GM21576 (cell line): ENCODE results near the gene WNT11.

Source experiments
- ATAC-seq: cut with Tn5 transposase; IDR thresholded peaks from one replicate; pipeline ENCODE4 v1.9.1; 2021; ENCODE audit warnings: mild to moderate bottlenecking, moderate library complexity; ENCODE audit not compliant: unreplicated experiment

WNT11 gene

GRCh38 chr11:76238551-76238950 is 32.2 kb upstream of the WNT11 start:
- ATAC-seq: no peak

DNA sequence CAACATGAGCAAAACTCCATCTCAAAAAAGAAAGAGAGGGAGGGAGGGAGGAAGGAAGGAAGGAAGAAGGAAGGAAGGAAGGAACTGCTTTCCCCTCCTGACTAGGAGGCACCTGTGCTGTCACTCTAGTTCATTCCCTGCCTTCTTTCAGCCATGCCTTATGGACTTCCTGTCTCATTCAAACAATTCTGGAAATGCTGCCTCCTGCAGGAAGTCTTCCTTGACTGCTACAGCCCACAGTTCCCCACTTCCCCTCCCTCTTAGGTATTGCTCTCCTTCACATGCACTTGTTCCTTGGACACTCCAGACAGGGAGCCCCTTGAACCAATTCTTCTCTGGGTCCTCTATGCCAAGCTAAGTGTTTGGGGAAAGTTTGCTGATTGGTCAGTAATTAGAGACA is 31.6 kb upstream of the WNT11 start:
- ATAC-seq: no peak

GRCh38 chr11:76237000-76237649 is 30.8 kb upstream of the WNT11 start:
- ATAC-seq: no peak

GRCh38 chr11:76236092-76236999 is 30.0 kb upstream of the WNT11 start:
- no peak for ATAC-seq

DNA sequence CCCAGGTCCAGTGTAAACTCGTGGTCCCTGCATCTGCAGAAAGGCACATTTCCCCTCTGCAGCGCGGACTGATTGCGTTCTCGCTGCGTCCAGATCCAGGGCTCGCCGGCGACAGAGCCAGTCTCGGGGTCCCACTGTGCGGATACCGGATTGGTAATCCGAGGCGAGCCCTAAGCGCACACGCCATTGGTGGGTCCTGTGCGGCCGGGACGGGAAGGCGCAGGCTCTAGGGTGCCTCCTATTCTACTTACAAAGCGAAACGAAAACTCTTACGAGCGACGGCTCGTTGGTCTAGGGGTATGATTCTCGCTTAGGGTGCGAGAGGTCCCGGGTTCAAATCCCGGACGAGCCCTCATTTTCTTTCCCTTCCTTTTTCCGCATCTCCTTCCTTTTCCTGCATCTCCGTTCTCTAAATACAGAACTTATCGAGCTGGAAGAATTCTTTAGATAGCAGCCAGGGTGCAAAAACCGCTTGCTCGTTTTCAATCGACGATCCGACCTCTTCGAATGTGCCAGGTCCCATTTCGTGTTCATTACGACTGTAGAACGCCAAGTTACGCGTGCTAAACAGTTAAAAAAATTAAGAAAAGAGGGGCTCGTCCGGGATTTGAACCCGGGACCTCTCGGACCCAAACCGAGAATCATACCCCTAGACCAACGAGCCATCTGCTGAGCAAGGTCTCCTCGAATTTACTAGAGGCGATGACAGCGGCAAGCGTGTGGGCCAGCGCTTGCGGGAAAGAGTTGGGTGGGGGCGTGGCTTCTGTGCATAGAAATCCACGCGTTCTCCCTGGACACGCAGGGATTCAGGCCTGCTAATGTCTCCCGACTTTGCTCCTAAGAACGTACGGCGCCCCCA is 29.2 kb upstream of the WNT11 start:
- peak; percentile 61 for ATAC-seq

GRCh38 chr11:76234416-76235232 is 28.3 kb upstream of the WNT11 start:
- peak; percentile 37 for ATAC-seq

GRCh38 chr11:76234021-76234415 is 27.7 kb upstream of the WNT11 start:
- ATAC-seq: no peak

DNA sequence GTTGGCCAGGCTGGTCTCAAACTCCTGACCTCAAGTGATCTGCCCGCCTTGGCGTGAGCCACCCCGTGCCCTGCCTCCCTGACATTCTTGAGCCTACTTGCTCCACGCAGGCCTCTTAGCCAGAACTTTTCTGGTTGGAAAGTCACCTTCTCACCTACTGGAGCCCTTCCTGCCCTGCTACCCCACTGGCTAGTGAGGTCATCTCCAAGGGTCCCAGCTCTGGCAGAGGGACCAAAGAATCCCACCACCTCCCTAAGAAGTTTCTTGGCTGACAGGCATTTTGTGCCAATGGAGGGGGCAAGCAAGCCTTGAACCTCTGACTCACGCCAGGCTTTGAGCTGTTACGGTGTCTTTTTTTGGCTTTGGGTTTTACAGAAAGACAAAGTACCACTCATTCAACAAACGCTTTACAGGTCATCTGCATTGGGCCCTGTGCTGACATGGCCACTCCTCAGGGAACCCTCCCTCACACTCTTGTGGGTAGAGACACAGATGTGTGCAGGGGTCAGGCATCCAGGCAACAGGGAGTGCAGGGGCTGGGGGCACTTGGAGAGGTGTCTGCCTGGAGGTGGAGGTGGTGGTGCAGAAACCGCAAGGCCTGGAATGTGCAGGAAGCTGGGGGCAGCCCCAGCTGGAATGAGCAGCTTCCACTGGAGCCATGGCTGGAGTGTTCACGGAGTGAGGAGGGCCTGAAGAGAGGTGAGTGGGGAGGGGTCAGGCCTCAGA is 27.1 kb upstream of the WNT11 start:
- ATAC-seq: no peak

GRCh38 chr11:76232026-76232665 is 25.8 kb upstream of the WNT11 start:
- no peak for ATAC-seq

GRCh38 chr11:76231121-76231738 is 24.9 kb upstream of the WNT11 start:
- no peak for ATAC-seq

DNA sequence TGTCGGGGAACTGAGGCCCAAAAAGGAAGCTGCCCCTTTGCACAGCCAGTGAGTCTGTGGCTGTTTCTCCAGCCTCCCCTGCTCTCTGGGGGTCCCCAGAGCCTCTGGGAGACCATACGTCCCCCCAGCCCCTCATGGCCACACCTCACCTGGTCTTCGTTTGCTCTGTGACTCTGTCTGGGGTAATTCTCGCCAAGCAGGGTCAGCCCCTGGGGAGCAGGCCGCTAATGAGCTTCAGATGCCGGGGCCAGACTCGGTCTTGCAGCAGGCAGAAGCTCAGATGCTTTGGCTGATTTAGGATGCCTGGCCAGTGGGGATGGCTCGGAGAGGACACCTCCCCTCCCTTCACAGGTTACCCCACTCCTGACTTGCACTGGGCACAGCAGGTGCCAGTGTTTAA is 24.1 kb upstream of the WNT11 start:
- ATAC-seq: no peak

DNA sequence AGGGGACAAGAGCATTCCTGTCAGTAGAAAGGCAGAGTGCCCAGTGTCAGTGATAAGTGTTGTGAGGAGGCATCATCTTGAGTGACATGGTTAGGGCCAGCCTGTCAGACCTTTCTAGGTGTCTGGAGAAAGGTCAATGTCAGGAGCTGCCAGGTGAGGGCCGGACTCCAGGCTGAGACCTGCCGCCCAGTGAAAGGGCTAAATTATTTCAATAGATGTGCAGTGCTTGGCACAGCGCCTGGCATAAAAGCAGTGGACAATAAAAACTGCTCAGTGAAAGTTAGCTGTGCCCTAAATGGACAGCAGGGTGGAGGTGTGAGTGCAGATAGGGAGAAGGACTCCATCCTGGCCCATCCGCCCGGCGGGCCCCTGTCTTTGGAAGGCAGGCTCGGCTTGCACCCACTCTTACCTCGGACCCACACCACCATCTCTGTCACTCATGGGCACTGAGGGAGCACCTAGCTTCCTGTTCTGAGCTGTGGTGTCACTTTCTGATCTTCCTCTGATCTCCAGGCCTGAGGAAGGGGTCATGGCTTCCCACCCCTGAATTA is 23.5 kb upstream of the WNT11 start:
- no peak for ATAC-seq

DNA sequence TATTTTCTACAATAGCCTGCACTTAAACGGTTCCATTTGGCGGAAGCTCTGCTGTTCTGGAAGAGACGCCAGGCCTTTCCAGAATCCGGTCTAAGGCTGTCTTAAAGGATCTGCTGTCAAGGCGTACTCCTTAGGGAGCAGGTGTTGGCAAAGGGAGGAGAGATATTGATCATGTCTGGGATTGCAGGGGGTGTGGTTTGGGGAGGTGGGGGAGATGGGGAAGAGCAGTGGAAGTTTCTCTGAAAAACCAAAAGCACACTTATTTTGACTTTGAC is 22.5 kb upstream of the WNT11 start:
- no peak for ATAC-seq

- ATAC-seq: no peak
Measured at GRCh38 chr11:76228071-76228874, 22.0 kb upstream of the WNT11 start.

DNA sequence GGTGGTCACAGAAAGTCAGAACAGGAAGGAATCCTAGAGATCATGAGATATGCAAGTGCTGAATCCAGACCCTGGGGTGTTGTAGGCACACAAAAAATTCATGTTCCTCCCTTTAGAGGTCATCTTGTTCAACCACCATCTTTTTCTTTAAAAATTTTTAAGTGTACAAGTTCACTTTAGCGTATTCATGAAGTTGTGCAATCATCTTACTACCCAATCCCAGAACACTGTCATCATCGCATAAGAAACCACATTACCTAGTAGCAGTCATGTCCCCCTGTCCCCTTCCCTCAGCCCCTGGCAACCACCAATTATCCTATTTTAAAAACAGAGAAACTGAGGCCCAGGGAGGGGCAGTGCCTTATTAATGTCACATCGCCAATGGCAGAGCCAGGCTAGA is 20.3 kb upstream of the WNT11 start:
- no peak for ATAC-seq

GRCh38 chr11:76225122-76225611 is 18.9 kb upstream of the WNT11 start:
- no peak for ATAC-seq

DNA sequence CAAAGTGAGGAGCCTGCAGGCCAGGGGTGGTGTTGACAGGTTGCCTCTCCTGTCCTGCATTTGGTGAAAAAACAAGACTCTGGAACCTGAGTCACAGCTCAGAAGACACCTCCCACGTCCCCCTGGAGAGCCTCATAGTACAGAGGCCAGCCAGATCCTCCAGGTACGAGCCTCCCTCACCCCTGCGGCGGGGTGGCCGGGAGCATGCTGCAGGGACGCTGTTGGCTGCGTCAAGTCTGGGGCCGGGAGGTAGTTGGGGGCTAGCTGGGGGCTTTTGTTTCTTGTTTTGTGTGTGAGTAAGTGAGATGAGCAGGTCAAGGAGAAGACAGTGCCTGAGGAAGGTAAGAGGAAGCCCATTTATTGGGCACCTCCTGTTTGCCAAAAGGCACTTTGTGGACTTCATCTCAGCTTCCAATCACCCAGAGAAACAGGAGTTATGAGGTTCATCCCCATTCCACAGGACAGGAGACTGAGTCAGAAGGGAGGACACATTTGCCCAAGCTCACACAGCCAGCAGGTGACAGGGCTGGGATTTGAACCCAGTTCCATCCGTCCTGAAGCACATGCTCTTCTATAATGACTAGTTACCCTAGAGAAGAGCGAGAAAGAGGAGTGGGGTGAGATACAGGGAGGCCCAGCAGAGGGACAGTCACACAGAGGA is 18.3 kb upstream of the WNT11 start:
- no peak for ATAC-seq
